HepG2 (cell line): ENCODE measurements around the gene MADCAM1. TPM values are rescaled to one million over a fixed set of nuclear protein-coding genes. Genes with fewer than 3 reads are reported as not detected.

Experiments
- ATAC-seq: fragments of 200-7000 bp; cut with Tn5 transposase; 3 replicates; pipeline ENCODE4 v1.9.1; 2020; ENCODE audit warnings: mild to moderate bottlenecking, moderate library complexity
- BruUV-seq: library from RNA; stranded (reverse); fragments of 400-500 nt; replicated peaks from 2 replicates; lab custom pipeline; 2021; lab: Mats Ljungman, UMichigan
- CTCF ChIA-PET: fragments of 300-600 bp; formaldehyde crosslinking; extraction: SDS; loops from one replicate; lab custom pipeline; 2021; ENCODE audit warnings: low total read pairs, inconsistent platforms, low intra/inter-chr PET ratio; lab: Yijun Ruan, JAX
- POLR2A ChIA-PET: fragments of 350-600 bp; sonication (Branson Sonifier 250); formaldehyde crosslinking; loops from one replicate; lab custom pipeline; 2020; ENCODE audit warnings: antibody characterized with exemption, inconsistent platforms; lab: Yijun Ruan, JAX
- DNase-seq: peaks from one replicate; pipeline ENCODE4 v3.0.0-alpha.2; 2015; ENCODE audit warnings: low spot score
- FAIRE-seq: peaks from 3 replicates; lab custom pipeline; 2011; peaks lifted over from hg19 to GRCh38; lab: Jason Lieb, UNC
- H2AFZ ChIP-seq: one replicate; pipeline ENCODE4 v1.6.1; 2011; ENCODE audit warnings: low read length, inconsistent platforms
- H3K27ac ChIP-seq: fragments of 300-600 bp; 3 replicates; pipeline ENCODE4 v1.8.0; 2011; ENCODE audit warnings: mixed run types, mild to moderate bottlenecking, mixed read lengths, low read length, inconsistent platforms; ENCODE audit not compliant: insufficient read depth; ENCODE audit errors: extremely low read length
- H3K27me3 ChIP-seq, 2 experiments: fragments of 200-600 bp in 1 of 2; 2 replicates in 1 of 2; 3 replicates in 1 of 2; pipeline versions ENCODE4 v1.6.0 to v1.8.0; 2011; ENCODE audit warnings: low read length in 2 of 2, mild to moderate bottlenecking in 2 of 2, moderate library complexity in 2 of 2, inconsistent platforms in 1 of 2; ENCODE audit not compliant: insufficient read depth in 2 of 2, control insufficient read depth in 1 of 2
- H3K36me3 ChIP-seq, 2 experiments: fragments of 200-600 bp in 1 of 2; replicated peaks in 1 of 2; 2 replicates in 1 of 2; 3 replicates in 1 of 2; pipeline versions ENCODE4 v1.5.1 to v1.8.0; 2011; ENCODE audit warnings: low read length in 2 of 2, inconsistent platforms in 1 of 2; ENCODE audit not compliant: insufficient read depth in 2 of 2, control insufficient read depth in 1 of 2
- H3K4me1 ChIP-seq: 2 replicates; pipeline ENCODE4 v1.5.1; 2012; ENCODE audit warnings: low read length, inconsistent platforms; ENCODE audit not compliant: insufficient read depth
- H3K4me2 ChIP-seq: 2 replicates; pipeline ENCODE4 v1.6.0; 2011; ENCODE audit warnings: low read depth, low read length, inconsistent platforms
- H3K4me3 ChIP-seq, 3 experiments: fragments of 200-600 bp in 1 of 3; sonication (generic), shearing (Covaris generic) in 1 of 3; replicated peaks in 1 of 3; 2 replicates each; pipeline ENCODE4 v1.5.1; 2011 to 2016; ENCODE audit warnings: low read length in 3 of 3, inconsistent platforms in 2 of 3, low read depth in 2 of 3, mild to moderate bottlenecking in 2 of 3, control low read depth in 1 of 3, mixed read lengths in 1 of 3; ENCODE audit not compliant: insufficient read depth in 1 of 3
- H3K79me2 ChIP-seq: one replicate; pipeline ENCODE4 v1.6.1; 2011; ENCODE audit warnings: low read length, inconsistent platforms; ENCODE audit not compliant: insufficient read depth
- H3K9ac ChIP-seq: 2 replicates; pipeline ENCODE4 v1.6.0; 2011; ENCODE audit warnings: mild to moderate bottlenecking, low read depth, low read length, inconsistent platforms; ENCODE audit not compliant: insufficient read depth
- H3K9me3 ChIP-seq: 2 replicates; pipeline ENCODE4 v1.5.1; 2012; ENCODE audit warnings: mild to moderate bottlenecking, low read length
- H4K20me1 ChIP-seq: 2 replicates; pipeline ENCODE4 v1.6.0; 2011; ENCODE audit warnings: inconsistent platforms, mild to moderate bottlenecking, low read length, moderate library complexity; ENCODE audit not compliant: insufficient read depth
- BATF2 ChIP-seq: sonication (generic); formaldehyde crosslinking; IDR thresholded peaks from 2 replicates; pipeline ENCODE4 v1.8.0; 2022; ENCODE audit warnings: mild to moderate bottlenecking, missing genetic modification reagents, moderate library complexity
- BCL3 ChIP-seq: sonication (generic); formaldehyde crosslinking; IDR thresholded peaks from 2 replicates; pipeline ENCODE4 v1.5.1; 2020; ENCODE audit warnings: mild to moderate bottlenecking, missing genetic modification reagents, moderate library complexity
- ERF ChIP-seq: IDR thresholded peaks from 2 replicates; pipeline ENCODE4 v1.6.1; 2018; ENCODE audit warnings: missing biosample characterization, missing genetic modification reagents
- FOXJ3 ChIP-seq: sonication (generic); formaldehyde crosslinking; IDR thresholded peaks from 2 replicates; pipeline ENCODE4 v1.4.0; 2020; ENCODE audit warnings: missing genetic modification reagents, mild to moderate bottlenecking, borderline replicate concordance
- HNF4G ChIP-seq, 2 experiments: sonication (generic) in 1 of 2; formaldehyde crosslinking in 1 of 2; IDR thresholded peaks; 2 replicates each; pipeline versions ENCODE4 v1.4.0 to v1.6.1; 2011 to 2020; ENCODE audit warnings: borderline replicate concordance in 2 of 2, low read depth in 2 of 2, mild to moderate bottlenecking in 2 of 2, low read length in 1 of 2, missing genetic modification reagents in 1 of 2, moderate library complexity in 1 of 2
- NKX3-1 ChIP-seq: sonication (generic); formaldehyde crosslinking; IDR thresholded peaks from 2 replicates; pipeline ENCODE4 v1.5.0; 2020; ENCODE audit warnings: missing genetic modification reagents
- PRDM10 ChIP-seq: sonication (generic); formaldehyde crosslinking; IDR thresholded peaks from 2 replicates; pipeline ENCODE4 v1.4.0; 2020; ENCODE audit warnings: low read depth, missing genetic modification reagents
- RAD51 ChIP-seq: fragments of 450-650 bp; IDR thresholded peaks from 2 replicates; pipeline ENCODE4 v1.6.1; 2016; ENCODE audit warnings: borderline replicate concordance
- SPEN ChIP-seq: sonication (generic); formaldehyde crosslinking; IDR thresholded peaks from 2 replicates; pipeline ENCODE4 v1.5.1; 2020; ENCODE audit warnings: low read depth, mild to moderate bottlenecking, missing genetic modification reagents
- ZNF512B ChIP-seq: sonication (generic); formaldehyde crosslinking; IDR thresholded peaks from 2 replicates; pipeline ENCODE4 v1.5.1; 2020; ENCODE audit warnings: missing genetic modification reagents, mild to moderate bottlenecking, borderline replicate concordance
- ZNF547 ChIP-seq: sonication (generic); formaldehyde crosslinking; IDR thresholded peaks from 2 replicates; pipeline ENCODE4 v1.5.1; 2020; ENCODE audit warnings: mild to moderate bottlenecking, missing genetic modification reagents
- ZNF7 ChIP-seq: IDR thresholded peaks from 2 replicates; pipeline ENCODE4 v1.6.1; 2016; ENCODE audit warnings: missing biosample characterization, missing genetic modification reagents
- ZXDC ChIP-seq: sonication (generic); formaldehyde crosslinking; IDR thresholded peaks from 2 replicates; pipeline ENCODE4 v1.5.0; 2020; ENCODE audit warnings: mild to moderate bottlenecking, missing genetic modification reagents
- WGBS: methylation state at CpG from one replicate; pipeline ENCODE4 v1.1.6; 2017; ENCODE audit warnings: low lambda C conversion rate; 5-methylcytosine and 5-hydroxymethylcytosine counted together
- in situ Hi-C: cut with HindIII; loops from 2 replicates; pipeline ENCODE4 v1.10.0; 2017; ENCODE audit warnings: low pct_unique_long_range_greater_than_20kb; ENCODE audit not compliant: extremely low pct_ligation_motif_present
- intact Hi-C: fragments of 100-400 bp; cut with micrococcal nuclease; formaldehyde crosslinking; loops from one replicate; pipeline ENCODE4 v1.10.0; 2022; ENCODE audit not compliant: unreplicated experiment
- polyA plus RNA-seq, 8 experiments: library from polyadenylated mRNA; depleted of rRNA in 3 of 8; stranded (reverse) in 7 of 8; unstranded in 1 of 8; fragments of >200 nt; fragmentation: Illumina TruSeq in 4 of 8; extraction: Trizol in 4 of 8; gene quantifications; 2 replicates each; pipeline versions ENCODE4 v1.2.1 to v1.2.3, GENCODE V29; 2011 to 2016; ENCODE audit warnings: low read depth in 4 of 8, missing spikeins in 1 of 8, mixed read lengths in 1 of 8; ENCODE audit not compliant: insufficient read depth in 1 of 8
- total RNA-seq, 5 experiments: library from RNA; depleted of rRNA; stranded (reverse); fragments of >200 nt; fragmentation: Illumina TruSeq; extraction: Trizol; gene quantifications; 2 replicates each; pipeline ENCODE4 v1.2.3, GENCODE V29; 2016; ENCODE audit warnings: low read depth in 1 of 5

MADCAM1 gene
- total and polyA plus RNA-seq, 2 of the 13 experiments (the other 11 are each of a cell fraction or from before 2014, with no cell fraction given), result 0.29 to 0.33 TPM

GRCh38 chr19:467554-467953 is 28.7 kb upstream of the MADCAM1 start:
- FAIRE-seq, result no peak
- BruUV-seq, result no TSS peak

More at GRCh38 chr19:467554-467953, 28.7 kb upstream of the MADCAM1 start:
- Histone ChIP-seq H3K9ac (no peak overlapping the region), H3K4me1 (peaks cover 21% of the 10 kb centered on the region), H2AFZ (no peak overlapping the region), H3K4me3 (no peak overlapping the region), H4K20me1 (no peaks in the 10 kb centered on the region), H3K4me2 (no peak overlapping the region), H3K27ac (no peak overlapping the region), H3K27me3 (peaks cover 0 to 8% of the 10 kb centered on the region in 2 experiments; a peak in 2 of 5 replicates), H3K79me2 (no peaks in the 10 kb centered on the region), H3K9me3 (no peaks in the 10 kb centered on the region), H3K36me3 (no peaks in the 10 kb centered on the region)
- 3% methylated on average over 5 of the region's 11 CpGs for WGBS
- TF ChIP-seq PRDM10 (no peak), ZNF512B (no peak), RAD51 (no peak), BCL3 (CRISPR knock-in tag) (no peak), FOXJ3 (CRISPR knock-in tag) (no peak), HNF4G (IDR thresholded peaks at IDR 0.05; ENCODE audit: borderline replicate concordance, low read depth, low read length) (no peak), HNF4G (CRISPR knock-in tag; IDR thresholded peaks at IDR 0.05; ENCODE audit: borderline replicate concordance, low read depth) (no peak), ERF (no peak), BATF2 (CRISPR knock-in tag) (no peak), NKX3-1 (CRISPR knock-in tag) (no peak), SPEN (no peak), ZNF7 (CRISPR knock-in tag) (no peak), ZXDC (CRISPR knock-in tag) (no peak), ZNF547 (no peak)
- DNase-seq (no peak), ATAC-seq (no peak)
- POLR2A ChIA-PET, result no interaction called here
- in situ Hi-C loops, result no loop called here
- CTCF ChIA-PET, result no interaction called here
- intact Hi-C loops, result no loop called here
